H9 (cell line): Measurements from ENCODE around the gene COL4A1. TPM values are rescaled to one million over a fixed set of nuclear protein-coding genes. Genes with fewer than 3 reads are reported as not detected.

Experiments used
- DNase-seq: peaks from one replicate; pipeline ENCODE4 v3.0.0-alpha.2; 2017
- H2AFZ ChIP-seq: one replicate; pipeline ENCODE4 v1.6.1; 2013; ENCODE audit warnings: mild to moderate bottlenecking, low read length, control low read depth, moderate library complexity
- H2AK5ac ChIP-seq: 2 replicates; pipeline ENCODE4 v1.6.1; 2013; ENCODE audit warnings: low read length, control low read depth, mixed read lengths; ENCODE audit not compliant: insufficient read length
- H2BK120ac ChIP-seq: one replicate; pipeline ENCODE4 v1.6.1; 2013; ENCODE audit warnings: low read depth, mild to moderate bottlenecking, low read length, control low read depth, inconsistent platforms; ENCODE audit not compliant: poor library complexity, severe bottlenecking
- H2BK12ac ChIP-seq: 2 replicates; pipeline ENCODE4 v1.6.1; 2013; ENCODE audit warnings: low read length, control low read depth, mixed read lengths, low read depth; ENCODE audit not compliant: insufficient read length
- H2BK15ac ChIP-seq: 2 replicates; pipeline ENCODE4 v1.6.1; 2013; ENCODE audit warnings: low read depth, low read length, control low read depth
- H2BK20ac ChIP-seq: one replicate; pipeline ENCODE4 v1.6.1; 2013; ENCODE audit warnings: low read depth, mild to moderate bottlenecking, low read length, control low read depth, inconsistent platforms; ENCODE audit not compliant: poor library complexity, severe bottlenecking
- H2BK5ac ChIP-seq: 2 replicates; pipeline ENCODE4 v1.6.1; 2013; ENCODE audit warnings: low read length, control low read depth, mixed read lengths; ENCODE audit not compliant: insufficient read length
- H3K14ac ChIP-seq: 2 replicates; pipeline ENCODE4 v1.6.1; 2013; ENCODE audit warnings: low read length, control low read depth; ENCODE audit not compliant: insufficient read depth
- H3K18ac ChIP-seq: 2 replicates; pipeline ENCODE4 v1.6.1; 2013; ENCODE audit warnings: low read depth, mild to moderate bottlenecking, mixed read lengths, low read length, control low read depth; ENCODE audit not compliant: insufficient read length
- H3K23ac ChIP-seq: 2 replicates; pipeline ENCODE4 v1.6.1; 2013; ENCODE audit warnings: low read length, control low read depth, mixed read lengths, low read depth; ENCODE audit not compliant: insufficient read length
- H3K23me2 ChIP-seq: 2 replicates; pipeline ENCODE4 v1.6.1; 2013; ENCODE audit warnings: low read depth, mild to moderate bottlenecking, mixed read lengths, low read length, control low read depth; ENCODE audit not compliant: insufficient read length, poor library complexity, severe bottlenecking
- H3K27ac ChIP-seq: 2 replicates; pipeline ENCODE4 v1.5.1; 2013; ENCODE audit warnings: low read length, control low read depth, mixed read lengths, low read depth; ENCODE audit not compliant: insufficient read length
- H3K27me3 ChIP-seq: 2 replicates; pipeline ENCODE4 v1.6.1; 2013; ENCODE audit warnings: low read length, control low read depth, inconsistent platforms; ENCODE audit not compliant: insufficient read depth
- H3K4ac ChIP-seq: 2 replicates; pipeline ENCODE4 v1.6.1; 2013; ENCODE audit warnings: low read depth, mild to moderate bottlenecking, control low read depth, inconsistent platforms, low read length, moderate library complexity
- H3K4me1 ChIP-seq: 2 replicates; pipeline ENCODE4 v1.6.1; 2013; ENCODE audit warnings: low read length, control low read depth, inconsistent platforms; ENCODE audit not compliant: insufficient read depth
- H3K4me2 ChIP-seq: 2 replicates; pipeline ENCODE4 v1.6.1; 2013; ENCODE audit warnings: low read length, control low read depth, mixed read lengths; ENCODE audit not compliant: insufficient read length, insufficient read depth
- H3K56ac ChIP-seq: 2 replicates; pipeline ENCODE4 v1.6.1; 2013; ENCODE audit warnings: low read depth, mild to moderate bottlenecking, mixed read lengths, low read length, control low read depth; ENCODE audit not compliant: insufficient read length
- H3K79me1 ChIP-seq: 2 replicates; pipeline ENCODE4 v1.6.1; 2013; ENCODE audit warnings: low read depth, mild to moderate bottlenecking, moderate library complexity, low read length, control low read depth, inconsistent platforms; ENCODE audit not compliant: insufficient read depth, poor library complexity, severe bottlenecking
- H3K79me2 ChIP-seq: 2 replicates; pipeline ENCODE4 v1.6.1; 2013; ENCODE audit warnings: low read length, control low read depth, inconsistent platforms; ENCODE audit not compliant: insufficient read depth
- H3K9ac ChIP-seq: 2 replicates; pipeline ENCODE4 v1.6.1; 2013; ENCODE audit warnings: low read length, control low read depth, mixed read lengths; ENCODE audit not compliant: insufficient read length; ENCODE audit errors: extremely low read depth
- H3K9me3 ChIP-seq: one replicate; pipeline ENCODE4 v1.6.1; 2013; ENCODE audit warnings: low read depth, low read length, inconsistent platforms; ENCODE audit not compliant: control insufficient read depth
- H3T11ph ChIP-seq: one replicate; pipeline ENCODE4 v1.6.1; 2013; ENCODE audit warnings: mild to moderate bottlenecking, low read length, control low read depth, inconsistent platforms
- H4K20me1 ChIP-seq: one replicate; pipeline ENCODE4 v1.6.1; 2013; ENCODE audit not compliant: control insufficient read depth, insufficient read length, insufficient read depth
- H4K5ac ChIP-seq: 2 replicates; pipeline ENCODE4 v1.6.1; 2013; ENCODE audit warnings: low read depth, mild to moderate bottlenecking, mixed read lengths, low read length, control low read depth; ENCODE audit not compliant: insufficient read length
- H4K8ac ChIP-seq: replicated peaks from 2 replicates; pipeline ENCODE4 v1.6.1; 2013; ENCODE audit warnings: low read length, control low read depth, mixed read lengths, low read depth; ENCODE audit not compliant: insufficient read length
- H4K91ac ChIP-seq: 2 replicates; pipeline ENCODE4 v1.6.1; 2013; ENCODE audit warnings: low read depth, mild to moderate bottlenecking, moderate library complexity, mixed read lengths, low read length, control low read depth; ENCODE audit not compliant: insufficient read length
- H3K27ac Mint-ChIP-seq, 3 experiments: 2 replicates in 2 of 3; 3 replicates in 1 of 3; pipeline ENCODE4 v1.8.0; 2020 to 2021; ENCODE audit warnings: mixed read lengths in 3 of 3, mild to moderate bottlenecking in 1 of 3, moderate library complexity in 1 of 3
- H3K27me3 Mint-ChIP-seq: 2 replicates; pipeline ENCODE4 v1.8.0; 2021; ENCODE audit warnings: low read depth, mild to moderate bottlenecking, moderate library complexity, mixed read lengths
- H3K36me3 Mint-ChIP-seq, 3 experiments: 2 replicates in 2 of 3; 3 replicates in 1 of 3; pipeline ENCODE4 v1.8.0; 2020 to 2021; ENCODE audit warnings: low read depth in 3 of 3, mixed read lengths in 3 of 3; ENCODE audit not compliant: insufficient read depth in 1 of 3
- H3K4me1 Mint-ChIP-seq, 2 experiments: 2 replicates each; pipeline ENCODE4 v1.8.0; 2020; ENCODE audit warnings: mixed read lengths in 2 of 2
- H3K4me3 Mint-ChIP-seq, 2 experiments: 2 replicates in 1 of 2; 3 replicates in 1 of 2; pipeline ENCODE4 v1.8.0; 2020 to 2021; ENCODE audit warnings: mild to moderate bottlenecking in 2 of 2, mixed read lengths in 2 of 2, moderate library complexity in 1 of 2
- H3K9me3 Mint-ChIP-seq, 2 experiments: 2 replicates in 1 of 2; 3 replicates in 1 of 2; pipeline ENCODE4 v1.8.0; 2020; ENCODE audit warnings: mild to moderate bottlenecking in 2 of 2, mixed read lengths in 2 of 2, moderate library complexity in 1 of 2
- CTCF ChIP-seq: fragments of 200-600 bp; sonication (generic); conservative IDR thresholded peaks from 3 replicates; pipeline ENCODE4 v1.8.0; 2021; ENCODE audit warnings: antibody characterized with exemption, mild to moderate bottlenecking
- WGBS: extraction: QIAGEN DNeasy Blood & Tissue Kit; methylation state at CpG from one replicate; pipeline ENCODE4 v1.1.7; 2013; ENCODE audit warnings: missing lambda C conversion rate, low lambda C conversion rate, mixed read lengths; ENCODE audit not compliant: insufficient read length; ENCODE audit errors: extremely low coverage; 5-methylcytosine and 5-hydroxymethylcytosine counted together
- total RNA-seq: library from RNA; stranded (reverse); gene quantifications from 2 replicates; pipeline ENCODE4 v1.2.1, GENCODE V29; 2021

Gene COL4A1
- total RNA-seq, 1 experiment from 2014 or later: 73.1 TPM

DNA sequence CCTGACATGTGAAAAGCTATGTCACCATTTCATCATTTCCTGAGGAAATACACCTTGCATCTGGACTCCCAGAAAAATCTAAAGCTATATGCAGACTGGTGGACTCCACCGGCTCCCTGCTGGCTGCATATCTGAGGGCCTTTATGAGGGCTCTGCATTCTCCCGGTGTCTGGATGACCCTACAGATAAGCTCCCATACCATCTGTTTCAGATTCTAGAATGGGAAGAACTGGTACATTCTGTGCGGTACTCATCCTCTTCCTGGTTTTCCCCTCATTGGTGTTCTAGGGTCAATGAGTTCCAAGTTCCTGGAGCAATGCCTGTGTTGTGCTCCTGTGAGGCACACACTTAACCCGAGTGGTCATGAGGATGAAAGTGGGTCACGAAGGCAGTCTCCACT lies 60.4 kb downstream of the COL4A1 start:
- no peak overlapping the region for H3K4ac ChIP-seq
- H3K9me3 ChIP-seq: no peaks in the 10 kb centered on the region
- H2BK15ac ChIP-seq: no peak overlapping the region
- no peaks in the 10 kb centered on the region for H3K79me1 ChIP-seq
- H2BK5ac ChIP-seq: no peak overlapping the region
- no peaks in the 10 kb centered on the region for H3K23me2 ChIP-seq
- H3K4me3 Mint-ChIP-seq: no peak overlapping the region
- no peak overlapping the region for H2AFZ ChIP-seq
- H3K9ac ChIP-seq: no peak overlapping the region
- no peak overlapping the region for H3K18ac ChIP-seq
- H4K8ac ChIP-seq: no peak overlapping the region
- H2BK120ac ChIP-seq: no peak overlapping the region
- TF ChIP-seq CTCF: no peak
- H3T11ph ChIP-seq: no peak overlapping the region
- no peak overlapping the region for H4K5ac ChIP-seq
- H4K91ac ChIP-seq: no peak overlapping the region
- no CpG with 5 or more reads among the region's 5 CpGs for WGBS
- H3K27me3 Mint-ChIP-seq: no peaks in the 10 kb centered on the region
- no peak overlapping the region for H3K56ac ChIP-seq
- peak overlapping the region in 1 of 3 experiments; percentile 79; a peak in 2 of 7 replicates for H3K27ac Mint-ChIP-seq
- H2BK12ac ChIP-seq: no peak overlapping the region
- peaks cover 2% of the 10 kb centered on the region for H3K4me1 ChIP-seq
- H3K36me3 Mint-ChIP-seq: no peaks in the 10 kb centered on the region
- no peaks in the 10 kb centered on the region for H3K9me3 Mint-ChIP-seq
- no peak overlapping the region for H2AK5ac ChIP-seq
- no peak for DNase-seq
- peaks cover 27 to 29% of the 10 kb centered on the region in 2 experiments for H3K4me1 Mint-ChIP-seq
- no peaks in the 10 kb centered on the region for H3K27me3 ChIP-seq
- no peak overlapping the region for H3K27ac ChIP-seq
- H2BK20ac ChIP-seq: no peak overlapping the region
- no peak overlapping the region for H3K14ac ChIP-seq
- no peak overlapping the region for H3K4me2 ChIP-seq
- no peaks in the 10 kb centered on the region for H4K20me1 ChIP-seq
- no peaks in the 10 kb centered on the region for H3K79me2 ChIP-seq
- H3K23ac ChIP-seq: no peak overlapping the region
